ENCODE data around the gene CCDC172.
"Not testable (repeated sequence)": the region's sequence is repeated elsewhere in the genome, so short reads cannot be mapped to it uniquely, and the experiment has no call there.

The CCDC172 gene

DNA sequence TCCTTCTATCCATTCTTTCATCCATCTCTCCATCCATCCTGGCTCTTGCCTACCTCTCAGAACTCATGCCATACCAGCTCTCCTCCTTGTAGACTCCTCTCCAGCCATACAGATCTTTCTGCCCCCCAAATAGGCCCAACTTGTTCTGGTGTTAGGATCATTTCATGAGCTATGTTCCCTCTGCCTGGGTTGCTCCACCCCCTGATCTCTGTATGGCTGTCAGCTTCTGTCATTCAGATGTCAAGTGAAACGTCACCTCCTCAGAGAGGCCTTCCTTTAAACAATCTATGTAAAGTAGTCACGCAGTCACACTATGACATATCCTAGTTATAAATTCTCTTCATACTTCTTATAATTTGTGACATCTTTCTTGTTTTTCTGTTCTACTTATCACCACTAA lies 61.1 kb downstream of the CCDC172 start:
- no peak for TF ChIP-seq ZNF274 (IDR thresholded peaks at IDR 0.05; ENCODE audit: low read depth, low read length)
- H3K4me3 ChIP-seq (ENCODE audit: low read length) = no peak overlapping the region

DNA sequence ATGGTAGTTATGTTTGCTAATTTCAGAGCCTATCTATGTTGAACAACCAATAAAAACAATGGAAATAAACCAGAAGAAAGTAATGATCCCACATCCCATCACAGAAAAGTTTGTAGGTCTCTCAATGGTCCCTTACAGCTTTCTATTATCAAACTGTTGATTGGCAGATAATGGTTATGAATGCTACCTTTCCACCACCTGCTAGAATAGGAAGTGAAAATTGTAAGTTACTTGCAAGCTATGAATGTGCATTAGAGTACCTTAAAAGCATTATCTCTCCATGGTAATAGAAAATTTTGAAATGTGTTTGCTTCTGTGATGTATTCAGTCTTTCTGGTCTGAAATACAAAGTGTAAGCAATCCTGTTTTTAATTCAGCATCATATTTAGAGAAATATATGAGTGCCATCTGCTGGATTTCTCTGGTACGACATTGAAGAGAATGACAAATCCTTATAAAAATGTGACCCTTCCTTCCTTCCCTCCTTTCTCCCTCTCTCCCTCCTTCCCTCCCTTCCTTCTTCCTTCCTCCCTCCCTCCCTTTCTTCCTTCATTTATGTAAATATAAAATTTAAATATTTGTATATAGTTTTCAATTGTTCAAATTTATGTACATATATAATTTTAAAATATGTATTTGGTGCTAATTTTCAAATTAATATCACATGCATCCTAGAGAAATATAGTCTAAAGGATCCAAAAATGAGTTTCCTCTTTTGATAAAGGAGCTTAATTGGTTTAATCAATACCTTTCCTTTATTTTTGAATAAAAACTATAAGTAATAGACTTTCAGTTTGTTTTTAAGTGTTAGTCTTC lies 62.0 kb downstream of the CCDC172 start:
- no peak overlapping the region for H3K4me3 ChIP-seq (ENCODE audit: low read length)
- TF ChIP-seq ZNF274 (IDR thresholded peaks at IDR 0.05; ENCODE audit: low read depth, low read length) = no peak

- not testable (repeated sequence) for H3K4me3 ChIP-seq (ENCODE audit: low read length)
Observed at GRCh38 chr10:116393246-116393831, 69.1 kb downstream of the CCDC172 start.

DNA sequence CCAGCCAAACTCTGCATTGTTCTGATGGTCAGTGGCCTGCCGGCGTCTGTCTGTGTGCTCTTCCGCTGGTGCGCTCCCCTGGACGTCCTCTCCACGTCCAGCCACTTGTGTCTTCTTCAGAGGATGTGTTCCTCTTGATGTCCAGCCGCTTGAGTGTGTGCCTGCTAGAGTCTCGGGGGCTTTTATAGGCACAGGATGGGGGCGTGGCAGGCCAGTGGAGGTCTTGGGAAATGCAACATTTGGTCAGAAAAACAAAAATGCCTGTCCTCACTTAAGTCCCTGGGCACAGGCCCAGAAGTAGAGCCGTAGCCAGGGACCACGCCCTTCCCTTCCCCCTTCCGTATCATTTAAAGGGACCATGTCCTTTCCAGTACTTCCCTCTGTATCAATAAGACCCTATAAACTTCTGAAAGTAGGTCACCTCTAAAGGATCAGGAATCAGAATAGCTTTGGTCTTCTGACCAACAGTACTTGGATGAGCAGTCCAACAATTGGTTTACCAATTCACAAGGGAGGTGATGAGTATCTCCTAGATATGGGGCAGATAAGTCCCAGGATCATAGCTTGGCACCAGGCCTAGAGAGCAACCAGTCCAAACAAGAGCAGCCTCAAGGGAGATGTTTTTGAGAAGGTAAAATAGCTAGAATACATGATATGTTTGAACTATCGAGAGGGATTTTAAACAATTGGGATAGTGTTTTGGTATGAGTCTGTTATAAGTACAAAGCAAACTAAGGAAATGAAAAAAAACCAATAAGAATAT lies 71.2 kb downstream of the CCDC172 start:
- H3K4me3 ChIP-seq (ENCODE audit: low read length) = no peak overlapping the region
- no peak for TF ChIP-seq ZNF274 (IDR thresholded peaks at IDR 0.05; ENCODE audit: low read depth, low read length)

DNA sequence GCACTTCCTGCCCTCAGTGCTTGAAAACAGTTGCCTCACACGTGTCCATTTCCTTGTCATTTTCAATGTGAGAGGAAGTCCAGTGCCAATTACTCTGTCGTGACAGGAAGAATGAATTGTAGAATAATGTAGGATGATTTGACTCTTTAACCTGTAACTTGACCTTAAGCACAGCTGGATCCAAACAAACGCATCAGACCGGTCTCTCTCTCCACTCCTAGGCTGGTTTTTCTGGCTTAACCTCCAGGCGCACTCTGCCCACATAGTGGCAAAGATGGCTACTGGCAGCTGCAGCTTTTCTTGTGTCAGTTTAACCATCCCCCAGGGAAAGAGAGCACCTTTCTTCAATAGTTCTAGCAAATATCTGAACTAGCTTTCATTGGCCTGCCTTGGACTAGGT lies 74.0 kb downstream of the CCDC172 start:
- TF ChIP-seq ZNF274 (IDR thresholded peaks at IDR 0.05; ENCODE audit: low read depth, low read length) = no peak
- no peak overlapping the region for H3K4me3 ChIP-seq (ENCODE audit: low read length)

- H3K4me3 ChIP-seq (ENCODE audit: low read length) = no peak overlapping the region
- no peak for TF ChIP-seq ZNF274 (IDR thresholded peaks at IDR 0.05; ENCODE audit: low read depth, low read length)
Observed at GRCh38 chr10:116402858-116403257, 78.6 kb downstream of the CCDC172 start.

GRCh38 chr10:116403740-116404250 lies 79.5 kb downstream of the CCDC172 start:
- TF ChIP-seq ZNF274 (IDR thresholded peaks at IDR 0.05; ENCODE audit: low read depth, low read length) = no peak
- no peak overlapping the region for H3K4me3 ChIP-seq (ENCODE audit: low read length)

- no peak overlapping the region for H3K4me3 ChIP-seq (ENCODE audit: low read length)
- no peak for TF ChIP-seq ZNF274 (IDR thresholded peaks at IDR 0.05; ENCODE audit: low read depth, low read length)
Observed at GRCh38 chr10:116408719-116409118, 84.5 kb downstream of the CCDC172 start.

- H3K4me3 ChIP-seq (ENCODE audit: low read length) = no peak overlapping the region
- no peak for TF ChIP-seq ZNF274 (IDR thresholded peaks at IDR 0.05; ENCODE audit: low read depth, low read length)
Observed at GRCh38 chr10:116410351-116410750, 86.1 kb downstream of the CCDC172 start.

GRCh38 chr10:116417821-116418220 lies 93.6 kb downstream of the CCDC172 start:
- no peak overlapping the region for H3K4me3 ChIP-seq (ENCODE audit: low read length)
- no peak for TF ChIP-seq ZNF274 (IDR thresholded peaks at IDR 0.05; ENCODE audit: low read depth, low read length)

DNA sequence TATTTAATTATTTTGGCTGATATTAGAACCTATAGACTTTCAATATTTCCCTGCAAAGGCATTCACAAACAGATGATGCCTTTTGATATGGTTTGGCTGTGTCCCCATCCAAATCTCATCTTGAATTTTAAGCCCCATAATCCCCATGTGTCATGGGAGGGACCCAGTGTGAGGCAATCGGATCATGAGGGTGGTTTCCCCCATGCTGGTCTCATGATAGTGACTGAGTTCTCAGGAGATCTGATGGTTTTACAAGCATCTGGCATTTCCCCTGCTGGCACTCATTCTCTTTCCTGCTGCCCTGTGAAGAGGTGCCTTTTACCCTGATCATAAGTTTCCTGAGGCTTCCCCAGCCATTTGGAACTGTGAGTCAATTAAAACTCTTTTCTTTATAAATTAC lies 94.1 kb downstream of the CCDC172 start:
- TF ChIP-seq ZNF274 (IDR thresholded peaks at IDR 0.05; ENCODE audit: low read depth, low read length) = no peak

DNA sequence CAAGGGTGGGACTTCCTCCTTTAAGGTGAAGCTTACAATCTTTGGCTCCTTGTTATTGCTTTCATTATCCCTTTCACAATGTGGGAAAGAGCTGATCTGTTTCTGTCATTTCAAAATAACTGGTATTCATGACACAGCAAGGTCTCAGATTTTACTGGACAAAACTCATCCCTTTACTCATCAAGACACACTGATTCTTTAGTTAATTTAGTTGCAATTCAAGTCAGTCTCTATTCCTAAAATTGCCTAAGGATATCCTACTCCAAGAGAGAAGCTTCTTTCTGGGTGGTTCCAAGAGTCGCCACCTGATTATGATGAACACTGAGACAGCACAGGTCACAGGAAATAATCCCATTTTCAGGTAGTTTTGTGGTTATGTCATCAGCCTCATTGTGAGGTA lies 97.6 kb downstream of the CCDC172 start:
- H3K4me3 ChIP-seq (ENCODE audit: low read length) = no peak overlapping the region
- TF ChIP-seq ZNF274 (IDR thresholded peaks at IDR 0.05; ENCODE audit: low read depth, low read length) = no peak

More for the DNA sequence above, 94.1 kb downstream of the CCDC172 start:
- no peak overlapping the region for H3K4me3 ChIP-seq (ENCODE audit: low read length)

DNA sequence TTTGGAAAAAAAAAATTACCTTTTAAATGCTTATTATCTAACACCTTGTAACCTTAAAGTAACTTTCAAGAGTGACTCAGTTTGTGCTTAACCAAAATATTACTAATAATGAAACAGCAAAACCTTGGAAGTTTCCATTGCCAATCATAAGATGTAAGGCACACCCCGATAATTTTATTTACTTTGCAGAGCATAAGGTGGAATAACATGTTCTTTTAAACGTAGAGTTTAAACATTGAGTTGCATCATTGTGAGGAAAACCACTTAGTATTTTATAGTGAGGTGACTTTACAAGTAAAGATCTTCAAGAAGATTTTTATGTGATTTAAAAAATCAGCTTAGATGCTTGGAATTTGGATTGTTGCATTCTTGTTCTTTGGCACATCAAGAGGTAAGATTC lies 103.4 kb downstream of the CCDC172 start, which contains the start of gene PNLIPRP3:
PNLIPRP3 (plus strand) TSS at position 177 of the 400 bp plus-strand sequence; CDS start at position 343, 166 bp downstream.
- TF ChIP-seq ZNF274 (IDR thresholded peaks at IDR 0.05; ENCODE audit: low read depth, low read length) = no peak

DNA sequence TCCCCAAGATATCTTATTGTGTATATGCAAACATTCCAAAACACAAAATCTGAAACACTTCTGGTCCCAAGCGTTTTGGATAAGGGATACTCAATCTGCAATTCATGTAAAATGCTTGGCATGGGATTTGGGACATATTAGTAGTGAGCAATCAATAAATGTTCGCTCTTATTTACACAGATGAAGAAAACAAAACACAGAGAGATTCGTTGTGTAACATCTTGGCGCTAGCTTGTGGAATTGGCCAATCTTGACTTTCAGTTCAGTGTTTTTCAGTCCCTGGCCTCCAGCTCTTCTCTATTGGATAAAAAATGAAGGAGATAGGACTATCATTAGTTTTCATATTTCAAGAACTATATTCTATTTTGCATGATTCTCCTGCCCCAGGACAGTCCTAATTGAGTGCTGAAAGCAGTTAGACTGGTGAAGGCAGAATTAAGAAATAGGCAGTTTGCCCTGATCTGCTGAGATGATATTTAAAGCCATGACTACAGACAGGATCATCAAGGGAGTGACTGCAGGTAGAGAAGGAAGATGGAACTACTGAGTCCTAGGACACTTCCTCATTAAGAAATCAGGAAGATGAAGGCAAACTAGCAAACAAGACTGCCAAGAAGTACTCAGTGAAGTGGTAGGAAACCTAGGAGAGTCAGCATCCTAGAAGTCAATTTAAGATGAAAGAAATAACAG lies 105.2 kb downstream of the CCDC172 start:
- no peak for TF ChIP-seq ZNF274 (IDR thresholded peaks at IDR 0.05; ENCODE audit: low read depth, low read length)
- no peak overlapping the region for H3K4me3 ChIP-seq (ENCODE audit: low read length)

More for the DNA sequence above, 103.4 kb downstream of the CCDC172 start, which contains the start of gene PNLIPRP3:
- H3K4me3 ChIP-seq (ENCODE audit: low read length) = no peak within 1 kb of the TSS

All from GM08714 (cell line).